IMR-90 (cell line): ENCODE data around the gene CDC5L.

ENCODE experiments used
- POLR2A ChIP-seq: IDR thresholded peaks from 2 replicates; pipeline ENCODE4 v1.6.1; 2012; ENCODE audit warnings: mild to moderate bottlenecking, low read depth, low read length
- RCOR1 ChIP-seq: IDR thresholded peaks from 2 replicates; pipeline ENCODE4 v1.6.1; 2012; ENCODE audit warnings: mild to moderate bottlenecking, low read length, improper control_type of control experiment; ENCODE audit not compliant: insufficient replicate concordance
- TF ChIP-seq, protein P1 (sequence below): conservative IDR thresholded peaks from 2 replicates; pipeline ENCODE4 v1.5.1; 2012; ENCODE audit warnings: mild to moderate bottlenecking, low read depth, low read length, improper control_type of control experiment

DNA sequence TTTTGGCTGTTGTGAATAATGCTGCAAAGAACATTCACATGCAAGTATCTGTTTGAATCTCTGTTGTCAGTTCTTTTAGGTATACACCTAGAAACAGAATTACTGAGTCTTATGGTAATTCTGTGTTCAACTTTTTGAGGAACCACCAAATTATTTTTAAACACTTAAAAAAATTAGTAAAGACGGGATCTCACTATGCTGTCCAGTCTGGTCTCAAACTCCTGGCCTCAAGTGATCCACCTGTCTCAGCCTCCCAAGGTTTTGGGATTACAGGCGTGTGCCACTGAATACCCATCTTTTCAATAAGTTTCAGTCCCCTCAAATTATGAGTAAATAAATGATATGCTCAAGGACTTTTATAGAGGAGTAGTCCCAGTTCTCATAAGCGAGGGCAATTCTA is 27.5 kb upstream of the CDC5L start:
- TF ChIP-seq, protein P1, sequence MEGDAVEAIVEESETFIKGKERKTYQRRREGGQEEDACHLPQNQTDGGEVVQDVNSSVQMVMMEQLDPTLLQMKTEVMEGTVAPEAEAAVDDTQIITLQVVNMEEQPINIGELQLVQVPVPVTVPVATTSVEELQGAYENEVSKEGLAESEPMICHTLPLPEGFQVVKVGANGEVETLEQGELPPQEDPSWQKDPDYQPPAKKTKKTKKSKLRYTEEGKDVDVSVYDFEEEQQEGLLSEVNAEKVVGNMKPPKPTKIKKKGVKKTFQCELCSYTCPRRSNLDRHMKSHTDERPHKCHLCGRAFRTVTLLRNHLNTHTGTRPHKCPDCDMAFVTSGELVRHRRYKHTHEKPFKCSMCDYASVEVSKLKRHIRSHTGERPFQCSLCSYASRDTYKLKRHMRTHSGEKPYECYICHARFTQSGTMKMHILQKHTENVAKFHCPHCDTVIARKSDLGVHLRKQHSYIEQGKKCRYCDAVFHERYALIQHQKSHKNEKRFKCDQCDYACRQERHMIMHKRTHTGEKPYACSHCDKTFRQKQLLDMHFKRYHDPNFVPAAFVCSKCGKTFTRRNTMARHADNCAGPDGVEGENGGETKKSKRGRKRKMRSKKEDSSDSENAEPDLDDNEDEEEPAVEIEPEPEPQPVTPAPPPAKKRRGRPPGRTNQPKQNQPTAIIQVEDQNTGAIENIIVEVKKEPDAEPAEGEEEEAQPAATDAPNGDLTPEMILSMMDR = no peak
- TF ChIP-seq POLR2A = no peak
- TF ChIP-seq RCOR1 = no peak
